WERI-Rb-1 (cell line): Measurements from ENCODE around the gene DESI1.
A peak's percentile ranks its signal among the peaks of the same experiment; 100 is the strongest.

Source experiments
- DNase-seq: peaks from one replicate; pipeline ENCODE4 v3.0.0-alpha.2; 2020
- H3K27ac ChIP-seq: fragments of 250-450 bp; sonication (Bioruptor Pico); 2 replicates; pipeline ENCODE4 v1.5.1; 2020; ENCODE audit warnings: mild to moderate bottlenecking, moderate library complexity
- H3K27me3 ChIP-seq: fragments of 250-450 bp; sonication (Bioruptor Pico); 2 replicates; pipeline ENCODE4 v1.5.1; 2021; ENCODE audit warnings: mild to moderate bottlenecking, low read depth, moderate library complexity; ENCODE audit not compliant: insufficient read depth, severe bottlenecking
- H3K36me3 ChIP-seq: fragments of 250-450 bp; sonication (Bioruptor Pico); 2 replicates; pipeline ENCODE4 v1.5.1; 2020; ENCODE audit warnings: mild to moderate bottlenecking, moderate library complexity
- H3K4me3 ChIP-seq: 2 replicates; pipeline ENCODE4 v1.5.1; 2011; ENCODE audit warnings: low read depth, mild to moderate bottlenecking, control low read depth, low read length
- H3K9me3 ChIP-seq: fragments of 250-450 bp; sonication (Bioruptor Pico); 2 replicates; pipeline ENCODE4 v1.5.1; 2021; ENCODE audit warnings: mild to moderate bottlenecking, moderate library complexity; ENCODE audit not compliant: severe bottlenecking
- CTCF ChIP-seq: IDR thresholded peaks from 2 replicates; pipeline ENCODE4 v1.5.1; 2011; ENCODE audit warnings: low read depth, mild to moderate bottlenecking, control low read depth, inconsistent platforms, low read length

The DESI1 gene

GRCh38 chr22:41567512-41567768, 53.4 kb downstream of the DESI1 start:
- no peak for DNase-seq
- TF ChIP-seq CTCF: no peak
- no peaks in the 10 kb centered on the region for H3K27me3 ChIP-seq
- H3K4me3 ChIP-seq: no peak overlapping the region
- H3K27ac ChIP-seq: no peak overlapping the region
- no peaks in the 10 kb centered on the region for H3K36me3 ChIP-seq
- no peaks in the 10 kb centered on the region for H3K9me3 ChIP-seq

GRCh38 chr22:41565403-41566054, 55.3 kb downstream of the DESI1 start:
- H3K4me3 ChIP-seq: no peak overlapping the region
- no peaks in the 10 kb centered on the region for H3K36me3 ChIP-seq
- no peaks in the 10 kb centered on the region for H3K9me3 ChIP-seq
- H3K27me3 ChIP-seq: no peaks in the 10 kb centered on the region
- TF ChIP-seq CTCF: no peak
- no peak overlapping the region for H3K27ac ChIP-seq
- no peak for DNase-seq

GRCh38 chr22:41564563-41564962, 56.3 kb downstream of the DESI1 start:
- no peak for DNase-seq
- TF ChIP-seq CTCF: no peak
- H3K4me3 ChIP-seq: no peak overlapping the region
- no peaks in the 10 kb centered on the region for H3K9me3 ChIP-seq
- no peak overlapping the region for H3K27ac ChIP-seq
- no peaks in the 10 kb centered on the region for H3K36me3 ChIP-seq
- H3K27me3 ChIP-seq: no peaks in the 10 kb centered on the region

- TF ChIP-seq CTCF: no peak
- Histone ChIP-seq H3K27me3 (no peaks in the 10 kb centered on the region), H3K9me3 (no peaks in the 10 kb centered on the region), H3K4me3 (no peak overlapping the region), H3K27ac (peak overlapping the region; percentile 81), H3K36me3 (no peaks in the 10 kb centered on the region)
- peak; percentile 83 for DNase-seq
Observed at GRCh38 chr22:41563051-41563711, 57.7 kb downstream of the DESI1 start.

GRCh38 chr22:41562461-41562860, 58.4 kb downstream of the DESI1 start:
- Histone ChIP-seq H3K9me3 (no peaks in the 10 kb centered on the region), H3K4me3 (no peak overlapping the region), H3K27ac (peak overlapping the region; percentile 81), H3K36me3 (no peaks in the 10 kb centered on the region), H3K27me3 (no peaks in the 10 kb centered on the region)
- TF ChIP-seq CTCF: no peak
- peak; percentile 32 for DNase-seq

GRCh38 chr22:41561788-41562187, 59.1 kb downstream of the DESI1 start:
- Histone ChIP-seq H3K27ac (peak overlapping the region; percentile 81), H3K4me3 (no peak overlapping the region)

More at GRCh38 chr22:41561788-41562187, 59.1 kb downstream of the DESI1 start:
- no peak for DNase-seq
- Histone ChIP-seq H3K36me3 (no peaks in the 10 kb centered on the region), H3K27me3 (no peaks in the 10 kb centered on the region), H3K9me3 (no peaks in the 10 kb centered on the region)
- no peak for TF ChIP-seq CTCF
